ENCODE data around the gene PKNOX2. TPM values are rescaled to one million over a fixed set of nuclear protein-coding genes. Genes with fewer than 3 reads are reported as not detected.

The PKNOX2 gene
- polyA plus RNA-seq, 2 of the 4 experiments (the other 2 are of a cell fraction) = not detected

DNA sequence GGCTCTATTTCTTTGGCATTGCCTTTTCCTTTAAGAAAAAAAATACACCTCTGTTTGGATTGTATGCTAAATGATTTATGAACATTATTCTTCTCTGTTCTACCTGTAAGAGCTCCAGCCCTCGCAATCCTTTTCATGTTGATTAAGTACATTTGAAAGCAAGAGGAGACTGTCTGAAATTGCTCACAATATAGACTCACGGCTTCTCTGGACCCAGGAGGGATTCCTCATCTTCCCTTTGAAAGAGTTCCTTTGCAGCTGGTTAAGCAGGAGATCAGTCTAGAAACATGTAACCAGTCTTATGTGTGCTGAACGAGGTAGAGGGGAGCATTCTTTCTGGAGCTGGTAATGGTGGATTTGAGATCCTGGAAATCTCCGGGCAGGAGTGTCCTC is 47.4 kb downstream of the PKNOX2 start:
- H3K4me2 ChIP-seq = no peak overlapping the region
- no peak for ATAC-seq
- H3K4me1 ChIP-seq = no peaks in the 10 kb centered on the region
- no peak for DNase-seq (ENCODE audit: low read depth in 1 of 2, low spot score in 1 of 2)
- no peak overlapping the region for H3K4me3 ChIP-seq
- H3K9me3 ChIP-seq = no peaks in the 10 kb centered on the region
- 33% methylated on average over 4 of the region's 4 CpGs for WGBS (ENCODE audit: missing lambda C conversion rate)
- TF ChIP-seq KDM5A (IDR thresholded peaks at IDR 0.05) (no peak), HOXB13 (CRISPR knock-in tag; IDR thresholded peaks at IDR 0.05; ENCODE audit: low read depth) (no peak), HOXA7 (CRISPR knock-in tag; IDR thresholded peaks at IDR 0.05) (no peak), KDM1A (IDR thresholded peaks at IDR 0.05; ENCODE audit: low read depth) (no peak), CEBPB (IDR thresholded peaks at IDR 0.05) (no peak), ZFP36 (IDR thresholded peaks at IDR 0.05; ENCODE audit: borderline replicate concordance, partially characterized antibody) (no peak), NPAS2 (CRISPR knock-in tag; IDR thresholded peaks at IDR 0.05; ENCODE audit: borderline replicate concordance) (no peak), TP53 (CRISPR knock-in tag; IDR thresholded peaks at IDR 0.05) (no peak), FOSB (CRISPR knock-in tag; IDR thresholded peaks at IDR 0.05) (no peak), BHLHE40 (IDR thresholded peaks at IDR 0.05; ENCODE audit: low read depth, low read length) (no peak), GATA3 (IDR thresholded peaks at IDR 0.05; ENCODE audit: borderline replicate concordance) (no peak), HDAC2 (IDR thresholded peaks at IDR 0.05) (no peak), CHD2 (IDR thresholded peaks at IDR 0.05; ENCODE audit: low read length, partially characterized antibody) (no peak), ATOH8 (CRISPR knock-in tag; IDR thresholded peaks at IDR 0.05; ENCODE audit: low read depth) (no peak), CBX8 (IDR thresholded peaks at IDR 0.05) (no peak), HOXB5 (CRISPR knock-in tag; IDR thresholded peaks at IDR 0.05) (no peak), ZC3H11A (IDR thresholded peaks at IDR 0.05) (no peak), CHD4 (IDR thresholded peaks at IDR 0.05; ENCODE audit: borderline replicate concordance) (no peak)
- TF ChIP-seq, protein P1, sequence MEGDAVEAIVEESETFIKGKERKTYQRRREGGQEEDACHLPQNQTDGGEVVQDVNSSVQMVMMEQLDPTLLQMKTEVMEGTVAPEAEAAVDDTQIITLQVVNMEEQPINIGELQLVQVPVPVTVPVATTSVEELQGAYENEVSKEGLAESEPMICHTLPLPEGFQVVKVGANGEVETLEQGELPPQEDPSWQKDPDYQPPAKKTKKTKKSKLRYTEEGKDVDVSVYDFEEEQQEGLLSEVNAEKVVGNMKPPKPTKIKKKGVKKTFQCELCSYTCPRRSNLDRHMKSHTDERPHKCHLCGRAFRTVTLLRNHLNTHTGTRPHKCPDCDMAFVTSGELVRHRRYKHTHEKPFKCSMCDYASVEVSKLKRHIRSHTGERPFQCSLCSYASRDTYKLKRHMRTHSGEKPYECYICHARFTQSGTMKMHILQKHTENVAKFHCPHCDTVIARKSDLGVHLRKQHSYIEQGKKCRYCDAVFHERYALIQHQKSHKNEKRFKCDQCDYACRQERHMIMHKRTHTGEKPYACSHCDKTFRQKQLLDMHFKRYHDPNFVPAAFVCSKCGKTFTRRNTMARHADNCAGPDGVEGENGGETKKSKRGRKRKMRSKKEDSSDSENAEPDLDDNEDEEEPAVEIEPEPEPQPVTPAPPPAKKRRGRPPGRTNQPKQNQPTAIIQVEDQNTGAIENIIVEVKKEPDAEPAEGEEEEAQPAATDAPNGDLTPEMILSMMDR (IDR thresholded peaks at IDR 0.05) = no peak
- TF ChIP-seq, protein P2, sequence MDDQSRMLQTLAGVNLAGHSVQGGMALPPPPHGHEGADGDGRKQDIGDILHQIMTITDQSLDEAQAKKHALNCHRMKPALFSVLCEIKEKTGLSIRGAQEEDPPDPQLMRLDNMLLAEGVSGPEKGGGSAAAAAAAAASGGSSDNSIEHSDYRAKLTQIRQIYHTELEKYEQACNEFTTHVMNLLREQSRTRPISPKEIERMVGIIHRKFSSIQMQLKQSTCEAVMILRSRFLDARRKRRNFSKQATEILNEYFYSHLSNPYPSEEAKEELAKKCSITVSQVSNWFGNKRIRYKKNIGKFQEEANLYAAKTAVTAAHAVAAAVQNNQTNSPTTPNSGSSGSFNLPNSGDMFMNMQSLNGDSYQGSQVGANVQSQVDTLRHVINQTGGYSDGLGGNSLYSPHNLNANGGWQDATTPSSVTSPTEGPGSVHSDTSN (IDR thresholded peaks at IDR 0.05) = no peak
- POLR2A ChIA-PET = no interaction called here
- no peak overlapping the region for H3K27ac ChIP-seq
- FAIRE-seq = no peak
- CTCF ChIA-PET = no interaction called here

DNA sequence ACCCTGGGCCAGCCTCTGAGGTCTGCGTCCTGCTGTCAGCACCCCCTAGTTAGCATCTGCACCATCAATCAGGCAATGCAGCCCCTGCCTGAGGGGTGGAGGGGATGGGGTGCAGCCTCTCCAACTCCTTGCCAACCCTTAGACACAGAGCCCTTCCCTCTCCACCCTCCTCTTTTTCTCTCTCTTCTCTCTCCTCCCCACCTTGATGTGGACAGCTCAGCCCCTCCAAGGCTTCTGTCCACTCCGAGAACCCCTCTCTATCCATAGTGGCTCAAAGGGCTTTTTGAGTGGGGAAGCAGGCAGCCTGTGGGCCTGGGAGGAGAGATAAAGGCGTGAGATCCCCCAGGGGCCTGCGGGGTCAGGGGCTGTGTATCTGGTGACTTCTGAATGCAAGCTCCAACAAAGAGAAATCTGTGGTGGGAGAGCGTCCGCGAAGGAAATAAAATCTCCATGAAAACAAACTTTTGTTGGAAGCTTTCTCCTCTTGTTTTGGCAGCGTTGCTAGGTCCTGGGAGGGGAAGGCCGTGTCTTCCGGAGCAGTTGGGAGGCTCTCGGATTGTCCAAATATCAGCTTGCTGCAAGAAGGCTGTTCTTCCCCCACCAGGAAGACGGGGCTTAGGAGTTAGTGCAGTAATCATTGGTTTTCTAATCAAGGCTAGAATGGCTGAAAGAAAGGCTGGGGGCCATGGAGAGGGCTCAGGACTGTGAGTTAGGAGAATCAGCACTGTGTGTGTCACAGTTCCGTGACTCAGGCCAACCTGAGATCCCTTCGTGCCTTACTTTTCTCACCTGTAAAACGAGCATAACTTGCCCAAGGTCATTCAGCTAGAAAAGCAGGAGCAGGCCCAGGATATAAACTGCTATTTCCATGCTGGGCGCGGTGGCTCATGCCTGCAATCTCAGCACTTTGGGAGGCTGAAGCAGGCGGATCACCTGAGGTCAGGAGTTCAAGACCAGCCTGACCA is 50.3 kb downstream of the PKNOX2 start:
- H3K4me1 ChIP-seq = no peaks in the 10 kb centered on the region
- no peaks in the 10 kb centered on the region for H3K9me3 ChIP-seq
- H3K4me3 ChIP-seq = no peak overlapping the region
- H3K27ac ChIP-seq = no peak overlapping the region
- no peak overlapping the region for H3K4me2 ChIP-seq
- ChIA-PET CTCF (interaction anchor here (0.6 to 1.6 kb wide), 2 partner anchors 131 to 258 kb away, joined by 3 to 5 read pairs; no protein-coding TSS in a partner anchor), POLR2A (no interaction called here)
- TF ChIP-seq RCOR1 (IDR thresholded peaks at IDR 0.05; ENCODE audit: low read depth, low read length) (no peak), ZNF302 (CRISPR knock-in tag; IDR thresholded peaks at IDR 0.05) (no peak), POLR2AphosphoS2 (conservative IDR thresholded peaks at IDR 0.05; ENCODE audit: low read length) (no peak), RFX5 (IDR thresholded peaks at IDR 0.05) (no peak), MAX (IDR thresholded peaks at IDR 0.05) (no peak), KDM5A (IDR thresholded peaks at IDR 0.05) (no peak)
- no peak for DNase-seq (ENCODE audit: low read depth in 1 of 2, low spot score in 1 of 2)
- 40% methylated on average over 18 of the region's 18 CpGs for WGBS (ENCODE audit: missing lambda C conversion rate)
- no peak for FAIRE-seq
- no peak for ATAC-seq

Data from A549 (cell line).